HG02885 (cell line): Measurements from ENCODE around the gene USH1G.
"Not testable (repeated sequence)": the region's sequence is repeated elsewhere in the genome, so short reads cannot be mapped to it uniquely, and the experiment has no call there.

ENCODE experiments used
- ATAC-seq: cut with Tn5 transposase; IDR thresholded peaks from one replicate; pipeline ENCODE4 v1.9.1; 2021; ENCODE audit warnings: mild to moderate bottlenecking; ENCODE audit not compliant: unreplicated experiment, poor library complexity

Gene USH1G

DNA sequence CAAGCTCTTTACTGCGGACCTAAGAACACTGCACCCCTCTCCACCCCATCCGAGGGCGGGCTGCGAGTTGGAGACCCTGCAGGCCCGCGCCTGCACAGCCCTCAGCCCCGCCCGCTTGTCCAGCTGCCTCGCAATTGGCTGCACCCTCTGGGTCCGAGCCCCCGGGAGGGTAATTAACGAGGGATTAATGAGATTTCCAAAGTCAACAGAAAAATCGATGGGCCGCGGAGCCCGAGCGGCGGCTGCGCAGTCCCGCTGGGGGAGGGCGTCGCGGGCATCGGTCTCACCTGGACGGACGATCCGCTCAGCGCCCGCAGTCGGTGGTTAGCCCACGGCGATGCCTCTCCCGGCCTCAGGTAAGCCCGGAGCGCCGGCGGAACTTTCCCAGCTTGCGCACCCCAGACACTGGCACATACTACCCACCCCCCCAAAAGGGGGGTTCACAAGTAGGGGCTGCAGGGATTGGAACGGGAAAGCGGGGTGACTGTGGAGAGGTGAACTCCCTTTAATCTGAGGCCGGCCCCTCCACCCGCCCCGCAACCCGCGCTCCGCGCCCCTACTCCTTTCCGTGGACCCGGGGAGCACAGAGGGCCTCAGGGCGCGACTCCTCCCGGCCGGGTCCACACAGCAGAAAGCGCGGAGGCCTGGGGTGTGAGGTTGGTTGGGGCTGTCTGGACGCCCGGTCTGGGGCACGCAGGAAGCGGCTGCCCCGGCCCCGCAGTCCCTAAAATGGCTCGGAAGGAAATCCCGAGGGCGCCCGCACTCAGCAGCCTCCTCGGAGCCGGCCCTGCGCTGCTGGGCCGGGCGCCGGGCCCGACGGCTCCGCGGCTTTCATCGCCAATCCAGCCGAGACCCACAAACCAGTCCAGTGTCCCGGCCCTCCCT, 12.8 kb upstream of the USH1G start, which contains the start of gene OTOP3:
OTOP3 (plus strand) TSS at position 314 of the 885 bp plus-strand sequence; CDS start at position 338, 24 bp downstream.
- ATAC-seq: no peak

DNA sequence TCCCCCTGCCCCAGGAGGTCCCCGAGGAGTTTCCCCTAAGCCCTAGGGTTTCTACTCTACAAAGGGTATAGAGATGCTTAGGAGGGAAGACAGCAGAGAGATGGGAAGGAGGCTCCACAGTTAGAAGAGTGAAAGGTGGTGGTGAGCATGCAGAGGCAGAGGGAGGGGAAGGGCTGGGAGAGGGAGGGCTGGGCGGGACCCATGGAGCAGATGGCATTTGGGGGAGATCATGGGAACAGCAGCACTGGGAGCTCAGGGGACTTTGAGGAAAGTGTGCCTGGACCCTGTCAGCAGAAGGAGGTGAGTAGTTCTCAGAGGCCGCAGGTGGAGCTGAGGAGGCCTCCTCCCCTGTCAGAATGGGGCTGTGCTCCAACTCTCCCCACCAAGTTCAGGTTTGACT, 12.0 kb upstream of the USH1G start:
- ATAC-seq: no peak

DNA sequence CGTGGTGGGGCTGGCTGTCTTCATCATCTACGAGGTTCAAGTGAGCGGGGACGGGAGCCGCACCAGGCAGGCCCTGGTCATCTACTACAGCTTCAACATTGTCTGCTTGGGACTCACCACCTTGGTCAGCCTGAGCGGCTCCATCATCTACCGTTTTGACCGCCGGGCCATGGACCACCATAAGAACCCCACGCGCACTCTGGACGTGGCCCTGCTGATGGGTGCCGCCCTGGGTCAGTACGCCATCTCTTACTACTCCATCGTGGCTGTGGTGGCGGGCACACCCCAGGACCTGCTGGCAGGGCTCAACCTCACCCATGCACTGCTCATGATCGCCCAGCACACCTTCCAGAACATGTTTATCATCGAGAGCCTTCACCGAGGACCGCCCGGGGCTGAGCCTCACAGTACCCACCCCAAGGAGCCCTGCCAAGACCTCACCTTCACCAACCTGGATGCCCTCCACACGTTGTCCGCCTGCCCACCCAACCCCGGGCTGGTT, 7.5 kb upstream of the USH1G start:
- no peak for ATAC-seq

DNA sequence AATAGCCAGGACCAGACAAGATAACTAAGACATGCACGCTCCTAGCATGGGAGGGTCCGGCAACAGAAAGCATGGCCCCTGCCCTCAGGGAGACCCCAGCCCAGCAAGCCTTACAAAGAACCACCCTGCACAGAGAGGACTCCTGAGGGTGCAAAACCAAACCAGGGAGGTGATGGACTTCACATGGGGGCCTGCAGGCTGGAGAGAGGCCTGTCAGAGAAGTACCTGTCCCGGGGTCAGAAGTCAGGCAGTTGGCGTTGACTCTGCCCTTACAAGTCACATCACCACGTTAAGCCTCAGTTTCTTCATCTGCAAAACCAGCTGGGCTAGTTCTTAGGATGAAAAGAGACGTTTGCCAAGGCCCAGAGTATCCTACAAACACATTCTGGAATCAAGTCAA, 5.7 kb upstream of the USH1G start:
- no peak for ATAC-seq

DNA sequence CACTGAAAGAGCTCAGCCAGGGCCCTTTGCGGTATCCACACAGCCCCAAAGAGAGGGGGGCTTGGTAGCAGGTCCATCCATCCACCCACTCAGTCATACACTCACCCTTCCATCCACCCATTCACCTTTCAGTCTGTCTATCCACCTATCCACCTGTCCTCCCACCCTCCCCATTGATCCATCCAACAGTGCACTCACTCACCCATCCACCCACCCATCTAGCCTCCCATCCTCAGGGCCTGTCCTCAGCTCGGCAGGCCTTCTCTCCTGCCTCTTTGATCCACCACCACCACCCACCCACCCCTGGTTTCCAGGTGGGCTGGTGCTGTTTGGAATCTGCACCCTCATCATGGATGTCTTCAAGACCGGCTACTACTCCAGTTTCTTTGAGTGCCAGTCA, 2.2 kb upstream of the USH1G start:
- ATAC-seq: no peak

DNA sequence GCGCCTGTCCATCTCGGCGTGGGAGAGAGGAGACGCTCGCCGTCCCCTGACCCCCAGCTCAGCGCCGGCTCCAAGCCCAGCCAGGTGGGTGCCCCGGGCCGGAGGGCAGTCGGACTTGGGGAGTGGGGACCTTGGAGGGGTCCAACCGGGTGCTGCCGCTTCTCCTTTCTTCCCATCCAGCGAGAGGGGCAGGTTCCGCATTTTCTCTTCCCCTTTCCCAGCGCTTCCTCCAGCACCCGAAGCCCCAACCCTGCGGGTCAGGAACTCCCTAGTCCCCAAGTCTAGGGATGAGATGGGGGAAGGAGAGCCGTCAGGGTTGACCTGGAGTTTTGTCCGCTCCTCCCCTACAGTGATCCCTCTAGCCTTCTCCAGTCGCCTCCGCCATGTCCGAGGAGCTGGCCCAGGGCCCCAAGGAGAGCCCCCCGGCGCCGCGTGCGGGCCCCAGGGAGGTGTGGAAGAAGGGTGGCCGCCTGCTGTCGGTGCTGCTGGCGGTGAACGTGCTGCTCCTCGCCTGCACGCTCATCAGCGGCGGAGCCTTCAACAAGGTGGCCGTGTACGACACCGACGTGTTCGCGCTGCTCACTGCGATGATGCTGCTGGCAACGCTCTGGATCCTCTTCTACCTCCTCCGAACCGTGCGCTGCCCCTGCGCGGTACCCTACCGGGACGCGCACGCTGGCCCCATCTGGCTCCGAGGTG, 1.3 kb upstream of the USH1G start, which contains the start of gene OTOP2:
OTOP2 (plus strand) TSS at position 24 of the 699 bp plus-strand sequence; CDS start at position 384, 360 bp downstream.
- ATAC-seq: no peak

DNA sequence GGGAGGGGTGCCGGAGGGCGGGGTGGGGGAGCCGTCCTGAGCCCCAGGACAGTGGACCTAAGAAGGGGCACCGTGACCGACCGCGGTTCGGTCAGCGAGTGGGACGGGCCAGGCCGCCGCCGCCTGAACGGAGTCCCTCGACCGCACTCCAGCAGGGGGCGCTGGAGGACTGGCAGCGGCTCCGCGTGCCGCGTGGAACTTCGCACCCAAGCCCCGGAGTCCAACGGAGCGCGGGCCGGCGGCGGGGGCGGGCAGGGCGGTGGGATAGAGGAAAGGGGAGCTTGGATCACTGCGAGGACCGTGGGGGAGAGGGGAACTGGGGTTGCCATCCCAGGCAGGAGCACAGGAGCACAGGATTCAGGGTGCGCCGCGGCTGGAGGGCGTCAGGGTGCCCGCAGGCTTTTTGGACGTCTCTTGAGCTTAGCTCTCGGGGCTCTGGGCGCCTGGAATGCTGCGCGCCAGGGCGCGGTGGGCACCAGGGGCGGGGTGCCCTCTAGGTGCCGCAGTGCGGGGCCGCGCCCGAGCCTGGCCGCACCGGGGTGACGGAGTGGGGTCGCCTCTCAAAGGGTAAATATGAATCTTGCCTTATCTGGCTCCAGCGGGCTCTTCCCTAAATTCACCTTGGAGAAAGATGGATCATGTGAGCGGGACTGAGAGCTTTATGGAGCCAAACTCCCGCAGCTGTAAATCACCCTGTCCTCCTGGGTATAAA, 639 bp upstream of the USH1G start:
- no peak for ATAC-seq

DNA sequence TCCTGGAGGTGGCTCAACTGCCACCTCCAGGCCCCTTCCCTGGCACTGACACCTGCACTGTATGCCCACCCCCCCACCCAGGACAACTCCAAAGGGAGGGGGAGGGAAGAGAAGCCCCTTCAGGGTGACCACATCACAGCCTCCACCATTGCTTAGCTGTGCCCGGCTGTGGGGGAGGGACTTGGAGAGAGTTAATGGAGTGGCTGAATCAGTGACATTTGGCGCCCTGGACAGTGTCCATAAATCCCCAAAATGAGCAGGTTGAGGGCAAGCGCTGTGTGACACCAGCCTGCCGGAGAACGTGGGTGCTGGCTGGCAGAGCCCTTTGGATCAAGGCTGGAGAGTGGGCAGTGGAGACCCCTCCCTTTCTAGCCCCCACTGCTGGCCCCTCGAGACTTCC, 883 bp downstream of the USH1G start:
- ATAC-seq: no peak

DNA sequence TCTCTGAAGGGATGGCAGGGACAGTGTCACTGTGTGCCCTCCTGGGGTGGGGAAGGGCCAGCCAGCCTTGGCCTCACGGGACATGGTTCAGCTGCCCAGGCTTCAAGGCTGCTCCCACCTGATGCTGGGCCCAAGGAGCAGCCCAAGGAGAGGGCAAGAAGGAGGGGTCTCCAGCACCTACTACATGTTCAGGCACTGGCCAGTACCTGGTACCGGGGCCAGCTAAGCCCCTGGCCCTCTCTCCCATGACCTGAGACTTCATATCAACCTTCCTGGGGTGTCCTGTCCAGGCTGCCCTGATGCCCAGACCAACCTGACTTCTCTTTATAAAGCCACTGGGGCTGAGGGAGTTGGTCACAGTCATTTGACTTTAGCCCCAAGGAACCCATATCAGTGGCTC, 1.3 kb downstream of the USH1G start:
- no peak for ATAC-seq

DNA sequence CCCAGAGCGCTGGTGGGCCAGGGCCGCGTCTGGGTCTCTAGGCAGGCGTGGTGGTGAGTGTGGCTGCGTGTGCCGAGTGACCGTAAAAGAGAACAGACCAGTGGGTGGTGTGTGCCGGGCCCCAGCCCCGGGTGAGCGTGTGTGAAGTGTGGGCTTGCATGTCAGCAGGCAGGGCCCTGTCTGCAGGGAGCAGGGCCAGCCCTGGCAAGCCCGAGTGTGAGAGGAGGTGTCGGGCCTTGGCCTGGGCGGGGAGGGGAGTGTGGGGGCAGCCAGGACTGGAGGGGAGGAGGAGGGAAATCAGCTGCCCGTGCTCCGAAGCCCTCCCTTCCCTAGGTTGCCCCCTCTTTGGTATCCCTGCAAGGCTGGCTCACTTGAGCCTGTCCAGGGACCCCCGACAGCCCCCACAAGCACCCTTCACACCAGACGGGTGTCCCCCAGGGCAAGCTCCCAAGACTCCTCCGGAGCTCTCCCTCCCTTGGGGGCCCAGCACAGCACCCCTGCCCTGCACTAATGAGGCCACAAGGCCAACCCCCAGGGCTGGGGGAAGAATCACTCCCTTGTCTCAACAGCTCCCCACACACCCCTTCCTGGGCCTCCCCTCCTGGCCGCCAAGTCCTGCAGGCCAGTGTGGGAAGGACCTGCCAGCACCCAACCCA, 1.9 kb downstream of the USH1G start:
- no peak for ATAC-seq

DNA sequence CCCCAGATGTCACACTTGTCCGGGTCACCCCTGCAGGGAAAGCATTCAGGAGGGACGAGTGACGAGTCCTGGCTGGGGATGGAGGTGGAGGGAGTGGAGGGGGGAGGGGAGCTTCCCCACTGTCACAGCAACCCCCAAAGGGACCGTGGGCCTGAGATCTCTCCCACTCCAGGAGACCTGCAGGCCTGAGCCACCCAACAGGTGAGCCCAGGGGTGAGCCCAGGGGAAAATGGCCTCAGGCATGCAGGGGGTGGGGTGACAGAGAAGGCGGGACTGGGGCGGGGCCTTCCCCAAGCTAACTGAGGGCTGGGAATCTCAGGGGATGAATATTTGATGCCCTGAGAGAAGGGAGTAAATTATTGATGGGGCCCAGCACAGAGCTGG, 2.4 kb downstream of the USH1G start:
- no peak for ATAC-seq

DNA sequence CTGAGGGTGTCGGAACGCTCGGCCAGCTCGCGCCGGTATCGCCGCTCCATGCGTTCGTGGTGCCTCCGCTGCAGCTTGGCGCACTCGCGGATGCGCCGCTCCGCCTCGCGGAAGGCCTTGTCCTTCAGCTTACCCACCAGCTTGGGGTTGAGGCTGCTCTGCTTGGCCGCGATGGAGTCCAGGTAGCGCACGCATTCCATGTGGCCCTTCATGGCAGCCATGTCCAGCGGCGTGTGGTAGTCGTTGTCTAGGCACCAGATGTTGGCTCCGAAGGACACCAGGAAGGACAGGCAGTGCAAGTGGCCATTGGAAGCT, 2.8 kb downstream of the USH1G start:
- no peak for ATAC-seq

DNA sequence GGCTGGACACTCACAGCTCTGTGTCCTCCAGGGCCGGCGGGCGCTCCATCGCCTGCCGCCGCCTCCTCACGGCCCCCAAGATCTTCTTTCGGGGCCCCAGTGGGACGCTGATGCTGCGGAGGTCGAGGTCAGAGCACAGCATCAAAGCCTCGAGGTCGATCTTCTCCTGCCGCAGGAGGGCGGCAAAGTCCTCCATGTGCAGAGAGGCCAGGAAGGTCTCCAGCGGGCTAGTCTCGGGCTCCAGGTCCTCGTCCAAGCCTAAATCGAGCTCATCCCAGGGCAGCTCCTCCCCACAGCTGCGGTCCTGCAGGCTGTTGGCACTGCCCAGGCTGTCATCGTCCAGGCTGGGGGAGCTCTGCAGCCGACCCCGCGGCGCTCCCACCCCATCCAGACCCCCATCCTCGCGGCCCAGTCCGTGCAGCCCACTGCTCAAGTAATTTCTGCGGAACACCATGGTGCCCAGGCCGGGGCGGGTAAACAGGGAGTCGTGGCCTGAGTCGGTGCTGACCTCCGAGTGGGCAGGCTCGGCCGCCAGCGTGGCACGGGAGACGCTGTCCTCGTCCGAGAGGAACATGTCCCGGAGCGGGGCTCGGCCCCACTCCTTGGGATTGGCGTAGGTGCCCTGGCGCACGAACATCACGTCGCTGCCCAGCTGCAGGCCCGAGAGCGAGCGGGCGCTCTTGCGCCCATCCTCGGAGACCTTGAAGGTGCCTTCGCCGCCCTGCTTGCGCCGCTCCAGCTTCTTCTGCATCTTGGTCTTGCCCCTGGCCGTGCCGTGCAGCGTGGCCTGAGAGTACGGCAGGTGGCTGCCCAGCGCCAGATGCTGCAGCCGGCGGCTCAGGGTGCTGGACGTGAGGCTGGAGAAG, 3.4 kb downstream of the USH1G start:
- no peak for ATAC-seq

DNA sequence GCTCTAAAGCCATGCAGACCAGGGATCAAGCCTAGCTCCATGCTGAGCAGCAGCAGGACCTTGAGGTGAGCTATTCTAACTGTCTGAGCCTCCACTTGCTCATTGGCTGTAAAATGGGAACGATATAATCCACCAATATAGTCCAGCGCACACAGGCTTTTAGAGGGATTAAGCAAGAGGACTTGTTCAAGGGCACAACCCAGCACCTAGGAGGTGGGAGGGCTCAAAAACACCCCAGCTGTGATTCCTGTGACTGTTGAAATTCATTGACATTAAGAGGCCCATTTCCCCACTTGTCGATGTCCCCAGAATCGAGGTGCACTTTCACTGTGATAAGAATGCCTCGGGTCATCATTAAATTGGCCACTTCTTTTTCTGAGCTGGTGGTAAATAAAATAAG, 4.1 kb downstream of the USH1G start:
- no peak for ATAC-seq

DNA sequence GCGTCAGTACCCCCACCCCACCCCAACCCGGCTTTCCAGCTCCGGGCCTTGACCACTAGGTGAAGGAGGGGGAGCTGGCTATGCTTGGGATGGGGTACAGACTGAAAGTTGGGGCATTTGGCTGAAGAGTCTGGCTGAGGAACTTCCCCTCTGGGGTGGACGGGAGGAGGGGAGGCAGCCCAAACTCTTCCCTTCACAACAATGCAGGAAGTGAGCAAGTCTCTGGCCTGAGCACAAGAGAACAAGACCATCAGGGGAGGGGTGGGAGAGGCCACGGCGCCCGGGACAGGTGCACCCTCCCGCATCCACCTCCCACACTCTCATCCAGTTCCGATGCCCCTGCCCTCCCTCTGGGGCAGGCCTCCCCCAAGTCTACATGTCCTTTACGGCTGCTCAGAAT, 5.6 kb downstream of the USH1G start:
- no peak for ATAC-seq

DNA sequence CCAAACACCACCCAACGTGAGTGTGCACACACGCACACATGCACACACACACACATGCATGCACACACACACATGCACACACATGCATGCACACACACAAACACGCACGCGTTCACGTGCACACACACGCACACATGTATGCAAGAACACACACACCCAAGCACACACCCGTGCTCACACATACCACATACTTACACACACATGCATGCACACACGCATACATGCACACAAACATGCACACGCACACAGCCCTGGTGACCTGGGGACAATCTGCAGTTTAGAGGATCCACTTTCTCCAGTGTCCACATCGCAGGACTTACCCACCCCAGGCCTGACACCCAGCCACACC, 6.2 kb downstream of the USH1G start:
- ATAC-seq: no peak

DNA sequence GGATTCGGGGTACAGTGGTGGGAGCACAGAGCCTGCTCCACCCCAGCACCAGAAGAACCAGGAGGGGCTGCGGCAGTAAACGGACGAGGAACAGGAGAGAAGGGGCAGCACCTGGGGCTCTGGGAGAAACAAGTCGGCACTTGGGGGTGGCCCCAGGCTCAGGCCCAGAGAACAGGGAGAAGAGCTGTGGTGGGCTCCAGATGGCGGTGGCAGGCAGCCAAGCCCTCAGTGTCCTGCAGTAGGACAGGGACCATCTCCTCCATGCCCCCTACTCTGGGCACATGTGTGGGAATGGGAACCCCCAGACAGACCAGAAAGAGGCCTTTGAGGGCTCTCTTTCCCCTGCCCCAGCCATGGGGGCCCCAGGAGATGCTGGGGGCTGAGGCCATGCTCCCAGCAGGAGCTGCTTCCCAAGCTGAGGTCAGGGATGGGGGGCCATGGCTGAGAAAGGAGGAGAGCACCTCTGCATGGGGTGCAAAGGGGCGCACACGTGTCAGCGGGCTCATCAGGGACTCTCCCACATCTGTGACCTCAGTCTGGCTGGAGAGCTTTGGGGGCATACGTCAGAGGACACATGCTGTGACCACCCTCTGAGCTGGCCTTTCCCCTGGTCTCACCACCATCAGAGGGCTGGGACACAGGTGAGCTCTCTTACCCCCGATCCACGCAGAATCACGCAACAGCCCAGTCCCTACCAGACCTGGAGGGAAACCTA, 6.8 kb downstream of the USH1G start:
- ATAC-seq: no peak

DNA sequence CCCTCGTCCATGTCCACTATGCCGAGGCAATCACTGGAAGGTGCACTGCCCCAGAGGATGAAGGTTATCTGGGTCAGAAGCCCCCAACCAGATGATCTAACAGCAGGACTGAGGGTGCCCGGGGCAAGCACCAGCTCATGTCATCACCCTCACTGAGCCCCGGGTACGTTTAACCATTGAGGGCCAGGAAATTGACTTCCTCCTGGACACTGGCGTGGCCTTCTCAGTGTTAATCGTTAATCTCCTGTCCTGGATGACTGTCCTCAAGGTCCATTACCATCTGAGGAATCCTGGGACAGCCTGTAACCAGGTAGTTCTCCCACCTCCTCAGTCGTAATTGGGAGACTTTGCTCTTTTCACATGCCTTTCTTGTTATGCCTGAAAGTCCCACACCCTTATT, 11.6 kb downstream of the USH1G start:
- not testable (repeated sequence) for ATAC-seq

DNA sequence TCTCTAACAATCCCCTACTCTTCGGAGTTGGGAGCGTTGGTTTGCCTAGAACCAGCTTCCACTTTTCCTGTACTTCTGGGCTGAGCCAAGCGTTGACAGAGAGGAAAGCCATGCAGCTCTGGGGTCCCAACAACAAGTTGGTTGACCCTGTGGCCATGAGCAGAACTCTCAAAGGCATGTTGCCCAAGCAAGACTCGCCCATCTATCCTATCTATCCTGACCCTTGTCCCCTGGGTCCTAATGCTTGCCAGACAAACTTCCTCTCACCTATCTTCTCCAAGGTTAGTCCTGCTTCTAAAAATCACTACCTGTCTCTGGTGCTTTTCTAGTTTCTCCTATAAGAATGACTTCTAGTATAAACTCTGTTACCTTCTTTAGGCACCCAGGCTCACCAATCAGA, 14.0 kb downstream of the USH1G start:
- ATAC-seq: not testable (repeated sequence)
